ENCODE results near the gene UBAP2. TPM values are rescaled to one million over a fixed set of nuclear protein-coding genes. Genes with fewer than 3 reads are reported as not detected.

Gene UBAP2
- total RNA-seq, 1 experiment from 2014 or later: 60.8 TPM

- H3K23me2 ChIP-seq (ENCODE audit: insufficient read length, low read depth, low read length, poor library complexity, severe bottlenecking): no peaks in the 10 kb centered on the region
- H2BK15ac ChIP-seq (ENCODE audit: low read depth, low read length): no peak overlapping the region
- no peak overlapping the region for H3K27ac Mint-ChIP-seq
- WGBS (ENCODE audit: extremely low coverage, insufficient read length, low lambda C conversion rate): no CpG with 5 or more reads among the region's 4 CpGs
- no peak overlapping the region for H2AK5ac ChIP-seq (ENCODE audit: insufficient read length, low read length)
- no peak overlapping the region for H2AFZ ChIP-seq (ENCODE audit: low read length)
- no peak overlapping the region for H3K56ac ChIP-seq (ENCODE audit: insufficient read length, low read depth, low read length)
- H3K27ac ChIP-seq (ENCODE audit: insufficient read length, low read depth, low read length): no peak overlapping the region
- H3T11ph ChIP-seq (ENCODE audit: low read length): no peak overlapping the region
- no peak overlapping the region for H4K8ac ChIP-seq (replicated peaks; ENCODE audit: insufficient read length, low read depth, low read length)
- DNase-seq: no peak
- no peak overlapping the region for H3K4me3 Mint-ChIP-seq
- no peak overlapping the region for H2BK20ac ChIP-seq (ENCODE audit: low read depth, low read length, poor library complexity, severe bottlenecking)
- no peaks in the 10 kb centered on the region for H3K9me3 Mint-ChIP-seq
- no peak overlapping the region for H2BK120ac ChIP-seq (ENCODE audit: low read depth, low read length, poor library complexity, severe bottlenecking)
- no peak overlapping the region for H3K4ac ChIP-seq (ENCODE audit: low read depth, low read length)
- H4K5ac ChIP-seq (ENCODE audit: insufficient read length, low read depth, low read length): no peak overlapping the region
- H3K79me2 ChIP-seq (ENCODE audit: insufficient read depth, low read length): no peaks in the 10 kb centered on the region
- H3K18ac ChIP-seq (ENCODE audit: insufficient read length, low read depth, low read length): no peak overlapping the region
- H3K4me1 ChIP-seq (ENCODE audit: insufficient read depth, low read length): no peaks in the 10 kb centered on the region
- H3K36me3 Mint-ChIP-seq (ENCODE audit: insufficient read depth in 1 of 3, low read depth in 3 of 3): peaks cover 14 to 72% (median 21%) of the 10 kb centered on the region in 3 experiments; a peak in 6 of 7 replicates
- no peak overlapping the region for H2BK12ac ChIP-seq (ENCODE audit: insufficient read length, low read depth, low read length)
- H3K4me1 Mint-ChIP-seq: 0 out of 4 replicates have a peak, but pooled peaks cover 0 to 3% of the 10 kb centered on the region in 2 experiments
- H3K23ac ChIP-seq (ENCODE audit: insufficient read length, low read depth, low read length): no peak overlapping the region
- H2BK5ac ChIP-seq (ENCODE audit: insufficient read length, low read length): no peak overlapping the region
- H3K9me3 ChIP-seq (ENCODE audit: control insufficient read depth, low read depth, low read length): no peaks in the 10 kb centered on the region
- no peaks in the 10 kb centered on the region for H4K20me1 ChIP-seq (ENCODE audit: control insufficient read depth, insufficient read depth, insufficient read length)
- no peak overlapping the region for H4K91ac ChIP-seq (ENCODE audit: insufficient read length, low read depth, low read length)
- H3K79me1 ChIP-seq (ENCODE audit: insufficient read depth, low read depth, low read length, poor library complexity, severe bottlenecking): peaks cover 6% of the 10 kb centered on the region
- no peak overlapping the region for H3K9ac ChIP-seq (ENCODE audit: extremely low read depth, insufficient read length, low read length)
- TF ChIP-seq CTCF (conservative IDR thresholded peaks at IDR 0.05): peak; percentile 37
- H3K27me3 ChIP-seq (ENCODE audit: insufficient read depth, low read length): no peaks in the 10 kb centered on the region
- no peaks in the 10 kb centered on the region for H3K27me3 Mint-ChIP-seq (ENCODE audit: low read depth)
- H3K4me2 ChIP-seq (ENCODE audit: insufficient read depth, insufficient read length, low read length): no peak overlapping the region
- no peak overlapping the region for H3K14ac ChIP-seq (ENCODE audit: insufficient read depth, low read length)
These were observed 37.7 kb downstream of the UBAP2 start for GRCh38 chr9:34010979-34011378.

Measured in H9 (cell line).